GM23338 (cell line): Measurements from ENCODE around the gene TRABD.

Source experiments
- CREB1 ChIP-seq: fragments of 250-450 bp; sonication (Bioruptor Pico); IDR thresholded peaks from 2 replicates; pipeline ENCODE4 v1.5.0; 2020; ENCODE audit warnings: low read depth, mild to moderate bottlenecking, moderate library complexity
- EZH2 ChIP-seq: fragments of 200-600 bp; sonication (generic); IDR thresholded peaks from one replicate; pipeline ENCODE4 v1.8.0; 2017; ENCODE audit warnings: antibody characterized with exemption, mild to moderate bottlenecking, low read depth; ENCODE audit not compliant: unreplicated experiment
- JUNB ChIP-seq: IDR thresholded peaks from one replicate; pipeline ENCODE4 v1.6.1; 2016; ENCODE audit warnings: antibody characterized with exemption; ENCODE audit not compliant: unreplicated experiment
- NANOG ChIP-seq: IDR thresholded peaks from 2 replicates; pipeline ENCODE4 v1.6.1; 2016; ENCODE audit warnings: antibody characterized with exemption, borderline replicate concordance
- POLR2AphosphoS5 ChIP-seq: IDR thresholded peaks from 2 replicates; pipeline ENCODE4 v1.6.1; 2016; ENCODE audit warnings: antibody characterized with exemption, low read depth
- TF ChIP-seq, protein P1 (sequence below), 2 experiments: fragments of 200-600 bp in 1 of 2; sonication (generic) in 1 of 2; conservative IDR thresholded peaks; 2 replicates each; pipeline versions ENCODE4 v1.5.1 to v1.6.1; 2016 to 2017; ENCODE audit warnings: antibody characterized with exemption in 2 of 2, low read depth in 2 of 2, mild to moderate bottlenecking in 2 of 2, moderate library complexity in 1 of 2
- TF ChIP-seq, protein P2 (sequence below): IDR thresholded peaks from one replicate; pipeline ENCODE4 v1.6.1; 2018; ENCODE audit warnings: antibody characterized with exemption; ENCODE audit not compliant: unreplicated experiment

DNA sequence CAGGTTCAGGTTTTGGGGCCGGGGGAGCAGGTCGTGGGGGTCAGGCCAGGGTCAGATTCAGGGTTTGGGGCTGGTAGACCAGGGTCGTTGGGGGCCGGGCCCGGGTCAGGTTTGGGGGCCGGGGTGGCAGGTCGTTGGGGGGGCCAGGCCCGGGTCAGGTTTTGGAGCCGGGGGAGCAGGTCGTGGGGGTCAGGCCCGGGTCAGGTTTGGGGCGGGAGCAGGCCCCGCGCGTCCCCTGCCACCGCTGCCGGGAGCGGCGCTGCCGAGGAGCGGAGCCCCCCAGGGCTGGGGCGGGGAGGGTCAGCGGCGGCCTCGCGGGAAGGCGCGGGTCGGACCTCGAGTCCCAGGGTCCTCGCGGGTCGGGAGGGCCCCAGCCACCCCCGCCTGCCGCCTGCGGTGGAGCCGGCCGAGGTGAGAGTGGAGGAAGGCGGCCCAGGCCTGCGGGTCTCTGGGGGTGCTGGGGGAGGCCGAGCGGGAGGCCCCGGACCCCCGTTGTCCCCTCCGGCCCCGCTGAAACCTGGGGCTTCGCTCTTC, 535 bp downstream of the TRABD start:
- TF ChIP-seq, protein P1, sequence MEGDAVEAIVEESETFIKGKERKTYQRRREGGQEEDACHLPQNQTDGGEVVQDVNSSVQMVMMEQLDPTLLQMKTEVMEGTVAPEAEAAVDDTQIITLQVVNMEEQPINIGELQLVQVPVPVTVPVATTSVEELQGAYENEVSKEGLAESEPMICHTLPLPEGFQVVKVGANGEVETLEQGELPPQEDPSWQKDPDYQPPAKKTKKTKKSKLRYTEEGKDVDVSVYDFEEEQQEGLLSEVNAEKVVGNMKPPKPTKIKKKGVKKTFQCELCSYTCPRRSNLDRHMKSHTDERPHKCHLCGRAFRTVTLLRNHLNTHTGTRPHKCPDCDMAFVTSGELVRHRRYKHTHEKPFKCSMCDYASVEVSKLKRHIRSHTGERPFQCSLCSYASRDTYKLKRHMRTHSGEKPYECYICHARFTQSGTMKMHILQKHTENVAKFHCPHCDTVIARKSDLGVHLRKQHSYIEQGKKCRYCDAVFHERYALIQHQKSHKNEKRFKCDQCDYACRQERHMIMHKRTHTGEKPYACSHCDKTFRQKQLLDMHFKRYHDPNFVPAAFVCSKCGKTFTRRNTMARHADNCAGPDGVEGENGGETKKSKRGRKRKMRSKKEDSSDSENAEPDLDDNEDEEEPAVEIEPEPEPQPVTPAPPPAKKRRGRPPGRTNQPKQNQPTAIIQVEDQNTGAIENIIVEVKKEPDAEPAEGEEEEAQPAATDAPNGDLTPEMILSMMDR (conservative IDR thresholded peaks at IDR 0.05; ENCODE audit: low read depth in 2 of 2) = no peak
- no peak for TF ChIP-seq CREB1 (CRISPR knock-in tag)
- no peak for TF ChIP-seq EZH2
- no peak for TF ChIP-seq NANOG
- TF ChIP-seq, protein P2, sequence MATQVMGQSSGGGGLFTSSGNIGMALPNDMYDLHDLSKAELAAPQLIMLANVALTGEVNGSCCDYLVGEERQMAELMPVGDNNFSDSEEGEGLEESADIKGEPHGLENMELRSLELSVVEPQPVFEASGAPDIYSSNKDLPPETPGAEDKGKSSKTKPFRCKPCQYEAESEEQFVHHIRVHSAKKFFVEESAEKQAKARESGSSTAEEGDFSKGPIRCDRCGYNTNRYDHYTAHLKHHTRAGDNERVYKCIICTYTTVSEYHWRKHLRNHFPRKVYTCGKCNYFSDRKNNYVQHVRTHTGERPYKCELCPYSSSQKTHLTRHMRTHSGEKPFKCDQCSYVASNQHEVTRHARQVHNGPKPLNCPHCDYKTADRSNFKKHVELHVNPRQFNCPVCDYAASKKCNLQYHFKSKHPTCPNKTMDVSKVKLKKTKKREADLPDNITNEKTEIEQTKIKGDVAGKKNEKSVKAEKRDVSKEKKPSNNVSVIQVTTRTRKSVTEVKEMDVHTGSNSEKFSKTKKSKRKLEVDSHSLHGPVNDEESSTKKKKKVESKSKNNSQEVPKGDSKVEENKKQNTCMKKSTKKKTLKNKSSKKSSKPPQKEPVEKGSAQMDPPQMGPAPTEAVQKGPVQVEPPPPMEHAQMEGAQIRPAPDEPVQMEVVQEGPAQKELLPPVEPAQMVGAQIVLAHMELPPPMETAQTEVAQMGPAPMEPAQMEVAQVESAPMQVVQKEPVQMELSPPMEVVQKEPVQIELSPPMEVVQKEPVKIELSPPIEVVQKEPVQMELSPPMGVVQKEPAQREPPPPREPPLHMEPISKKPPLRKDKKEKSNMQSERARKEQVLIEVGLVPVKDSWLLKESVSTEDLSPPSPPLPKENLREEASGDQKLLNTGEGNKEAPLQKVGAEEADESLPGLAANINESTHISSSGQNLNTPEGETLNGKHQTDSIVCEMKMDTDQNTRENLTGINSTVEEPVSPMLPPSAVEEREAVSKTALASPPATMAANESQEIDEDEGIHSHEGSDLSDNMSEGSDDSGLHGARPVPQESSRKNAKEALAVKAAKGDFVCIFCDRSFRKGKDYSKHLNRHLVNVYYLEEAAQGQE = no peak
- no peak for TF ChIP-seq POLR2AphosphoS5
- no peak for TF ChIP-seq JUNB
